SH-SY5Y (cell line): Measurements from ENCODE around the gene JSRP1.

ENCODE experiments used
- GATA2 ChIP-seq: IDR thresholded peaks from 2 replicates; pipeline ENCODE4 v1.6.1; 2011; ENCODE audit warnings: mild to moderate bottlenecking, low read depth, low read length
- GATA3 ChIP-seq: IDR thresholded peaks from 2 replicates; pipeline ENCODE4 v1.6.1; 2011; ENCODE audit warnings: low read depth, mild to moderate bottlenecking, low read length, moderate library complexity

GRCh38 chr19:2291185-2291751, 35.1 kb upstream of the JSRP1 start:
- no peak for TF ChIP-seq GATA3
- TF ChIP-seq GATA2 = no peak
